Effector CD8-positive, alpha-beta T cell (primary cell): ENCODE data around the gene NDUFAF8.

Experiments used
- DNase-seq: peaks from one replicate; lab custom pipeline; 2025; lab: John Stamatoyannopoulos, UW

NDUFAF8 gene

GRCh38 chr17:81252326-81252986 is 13.3 kb downstream of the NDUFAF8 start:
- no peak for DNase-seq

- no peak for DNase-seq
Observed at GRCh38 chr17:81252987-81253329, 13.8 kb downstream of the NDUFAF8 start.

- peak; percentile 40 for DNase-seq
Observed at GRCh38 chr17:81253358-81254131, 14.4 kb downstream of the NDUFAF8 start.

- no peak for DNase-seq
Observed at GRCh38 chr17:81254955-81255717, 16.0 kb downstream of the NDUFAF8 start.

GRCh38 chr17:81256616-81257015 is 17.5 kb downstream of the NDUFAF8 start:
- DNase-seq = no peak

GRCh38 chr17:81257533-81257932 is 18.4 kb downstream of the NDUFAF8 start:
- no peak for DNase-seq

- DNase-seq = no peak
Observed at GRCh38 chr17:81258292-81258691, 19.2 kb downstream of the NDUFAF8 start.

- DNase-seq = no peak
Observed at GRCh38 chr17:81259058-81259605, 20.0 kb downstream of the NDUFAF8 start.

- DNase-seq = no peak
Observed at GRCh38 chr17:81260171-81260570, 21.1 kb downstream of the NDUFAF8 start.

GRCh38 chr17:81260641-81261040 is 21.5 kb downstream of the NDUFAF8 start:
- DNase-seq = no peak

GRCh38 chr17:81261096-81261495 is 22.0 kb downstream of the NDUFAF8 start:
- DNase-seq = no peak

GRCh38 chr17:81261582-81262336 is 22.6 kb downstream of the NDUFAF8 start:
- DNase-seq = no peak

- no peak for DNase-seq
Observed at GRCh38 chr17:81263371-81264181, 24.5 kb downstream of the NDUFAF8 start.

GRCh38 chr17:81264640-81265039 is 25.5 kb downstream of the NDUFAF8 start:
- no peak for DNase-seq

GRCh38 chr17:81265576-81265975 is 26.5 kb downstream of the NDUFAF8 start:
- DNase-seq = no peak

- DNase-seq = no peak
Observed at GRCh38 chr17:81267390-81268067, 28.4 kb downstream of the NDUFAF8 start.

- DNase-seq = no peak
Observed at GRCh38 chr17:81270279-81270678, 31.2 kb downstream of the NDUFAF8 start.

- DNase-seq = no peak
Observed at GRCh38 chr17:81271226-81271625, 32.1 kb downstream of the NDUFAF8 start.

GRCh38 chr17:81272616-81273015 is 33.5 kb downstream of the NDUFAF8 start:
- no peak for DNase-seq
